HEK293 (cell line): ENCODE measurements around the gene APLF.

ENCODE experiments used
- CTCF ChIA-PET: fragments of 350-600 bp; formaldehyde crosslinking; extraction: SDS; loops from one replicate; lab custom pipeline; 2021; ENCODE audit warnings: antibody characterized with exemption; lab: Yijun Ruan, JAX
- POLR2A ChIA-PET: fragments of 300-600 bp; formaldehyde crosslinking; extraction: SDS; loops from one replicate; lab custom pipeline; 2020; ENCODE audit warnings: antibody characterized with exemption, inconsistent platforms; lab: Yijun Ruan, JAX
- H3K27ac ChIP-seq: fragments of 200-500 bp; sonication (Bioruptor generic); 2 replicates; pipeline ENCODE4 v1.5.1; 2014; ENCODE audit warnings: low read depth, low read length, control low read depth, inconsistent platforms; ENCODE audit errors: extremely low read depth
- H3K36me3 ChIP-seq, 2 experiments: fragments of 200-500 bp in 1 of 2; sonication (Bioruptor generic) in 1 of 2; 1 replicate in 1 of 2; 2 replicates in 1 of 2; pipeline ENCODE4 v1.5.1; 2014 to 2017; ENCODE audit warnings: inconsistent platforms in 2 of 2, low read length in 2 of 2; ENCODE audit not compliant: control insufficient read depth in 2 of 2, insufficient read depth in 1 of 2
- H3K4me1 ChIP-seq: fragments of 200-500 bp; sonication (Bioruptor generic); 2 replicates; pipeline ENCODE4 v1.5.1; 2014; ENCODE audit warnings: mild to moderate bottlenecking, low read length, inconsistent platforms; ENCODE audit not compliant: control insufficient read depth, insufficient read depth
- H3K4me3 ChIP-seq: 2 replicates; pipeline ENCODE4 v1.5.1; 2011; ENCODE audit warnings: low read depth, mild to moderate bottlenecking, control low read depth, low read length, moderate library complexity
- H3K9me3 ChIP-seq: fragments of 200-500 bp; sonication (Bioruptor generic); 2 replicates; pipeline ENCODE4 v1.5.1; 2014; ENCODE audit warnings: low read depth, low read length, inconsistent platforms; ENCODE audit not compliant: control insufficient read depth, insufficient read depth
- MEIS1 ChIP-seq: sonication (generic); formaldehyde crosslinking; IDR thresholded peaks from 2 replicates; pipeline ENCODE4 v1.8.1; 2022; ENCODE audit warnings: missing genetic modification reagents, mild to moderate bottlenecking, borderline replicate concordance
- PRDM10 ChIP-seq: fragments of 450-650 bp; formaldehyde crosslinking; IDR thresholded peaks from 2 replicates; pipeline ENCODE4 v1.5.1; 2016; ENCODE audit warnings: missing biosample characterization, missing genetic modification characterization
- ZBTB10 ChIP-seq: fragments of 450-650 bp; formaldehyde crosslinking; IDR thresholded peaks from 2 replicates; pipeline ENCODE4 v1.5.1; 2016; ENCODE audit warnings: missing biosample characterization, missing genetic modification characterization
- ZBTB8A ChIP-seq: fragments of 450-650 bp; formaldehyde crosslinking; IDR thresholded peaks from 2 replicates; pipeline ENCODE4 v1.5.1; 2016; ENCODE audit warnings: missing biosample characterization, missing genetic modification characterization
- ZFP69B ChIP-seq: fragments of 450-650 bp; formaldehyde crosslinking; IDR thresholded peaks from 2 replicates; pipeline ENCODE4 v1.5.1; 2016; ENCODE audit warnings: missing biosample characterization, missing genetic modification characterization
- ZNF133 ChIP-seq: fragments of 450-650 bp; formaldehyde crosslinking; IDR thresholded peaks from 2 replicates; pipeline ENCODE4 v1.5.1; 2016; ENCODE audit warnings: missing biosample characterization, missing genetic modification characterization
- ZNF146 ChIP-seq: fragments of 450-650 bp; formaldehyde crosslinking; IDR thresholded peaks from 2 replicates; pipeline ENCODE4 v1.5.1; 2016; ENCODE audit warnings: missing biosample characterization, missing genetic modification characterization
- ZNF214 ChIP-seq: fragments of 450-650 bp; formaldehyde crosslinking; IDR thresholded peaks from 2 replicates; pipeline ENCODE4 v1.5.1; 2017; ENCODE audit warnings: missing biosample characterization, mild to moderate bottlenecking, missing genetic modification characterization, borderline replicate concordance
- ZNF274 ChIP-seq, 2 experiments: fragments of 200-500 bp in 1 of 2; fragments of 450-650 bp in 1 of 2; sonication (Bioruptor generic) in 1 of 2; formaldehyde crosslinking in 1 of 2; IDR thresholded peaks; 2 replicates each; pipeline versions ENCODE4 v1.5.1 to v1.6.1; 2014 to 2016; ENCODE audit warnings: borderline replicate concordance in 1 of 2, inconsistent platforms in 1 of 2, low read length in 1 of 2, missing biosample characterization in 1 of 2, missing genetic modification characterization in 1 of 2
- ZNF324 ChIP-seq: fragments of 450-650 bp; formaldehyde crosslinking; IDR thresholded peaks from 2 replicates; pipeline ENCODE4 v1.5.1; 2016; ENCODE audit warnings: missing biosample characterization, missing genetic modification characterization
- ZNF623 ChIP-seq: fragments of 450-650 bp; formaldehyde crosslinking; IDR thresholded peaks from 2 replicates; pipeline ENCODE4 v1.5.1; 2016; ENCODE audit warnings: missing biosample characterization, missing genetic modification characterization
- ZNF677 ChIP-seq: fragments of 450-650 bp; IDR thresholded peaks from 2 replicates; pipeline ENCODE4 v1.5.0; 2018; ENCODE audit warnings: missing biosample characterization, mild to moderate bottlenecking, missing genetic modification characterization, moderate library complexity
- ZNF785 ChIP-seq: fragments of 450-650 bp; formaldehyde crosslinking; IDR thresholded peaks from 2 replicates; pipeline ENCODE4 v1.5.1; 2016; ENCODE audit warnings: missing biosample characterization, missing genetic modification characterization
- ZNF792 ChIP-seq: fragments of 450-650 bp; formaldehyde crosslinking; IDR thresholded peaks from 2 replicates; pipeline ENCODE4 v1.5.1; 2016; ENCODE audit warnings: missing biosample characterization, missing genetic modification characterization

APLF gene

GRCh38 chr2:68512966-68513365, 45.6 kb downstream of the APLF start:
- Histone ChIP-seq H3K4me3 (no peak overlapping the region), H3K9me3 (no peaks in the 10 kb centered on the region)
- TF ChIP-seq ZNF623 (tag by site-specific recombination) (no peak), ZNF274 (IDR thresholded peaks at IDR 0.05; ENCODE audit: low read length) (no peak), ZNF274 (tag by site-specific recombination; IDR thresholded peaks at IDR 0.05; ENCODE audit: borderline replicate concordance) (no peak), MEIS1 (CRISPR knock-in tag) (no peak), ZNF792 (tag by site-specific recombination) (no peak), ZNF133 (no peak), ZNF214 (tag by site-specific recombination) (no peak), ZNF146 (tag by site-specific recombination) (no peak), ZFP69B (tag by site-specific recombination) (no peak), ZBTB8A (tag by site-specific recombination) (no peak), ZNF677 (tag by site-specific recombination) (no peak), ZNF785 (tag by site-specific recombination) (no peak)
- TF ChIP-seq, all 188 proteins: peak for 0
- H3K36me3 ChIP-seq: no peaks in the 10 kb centered on the region
- ChIA-PET POLR2A (no interaction called here), CTCF (interaction anchor here (0.7 to 1.4 kb wide), 2 partner anchors 50 to 83 kb away, joined by 3 to 5 read pairs; no protein-coding TSS in a partner anchor)
- H3K27ac ChIP-seq: no peak overlapping the region
- no peaks in the 10 kb centered on the region for H3K4me1 ChIP-seq

- Histone ChIP-seq H3K36me3 (no peaks in the 10 kb centered on the region), H3K4me1 (no peaks in the 10 kb centered on the region), H3K9me3 (no peaks in the 10 kb centered on the region), H3K4me3 (no peak overlapping the region), H3K27ac (no peak overlapping the region)
- ChIA-PET POLR2A (no interaction called here), CTCF (no interaction called here)
- no peak for TF ChIP-seq ZBTB10 (tag by site-specific recombination)
- no peak for TF ChIP-seq ZNF792 (tag by site-specific recombination)
- no peak for TF ChIP-seq PRDM10 (tag by site-specific recombination)
- no peak for TF ChIP-seq ZNF324
Observed at GRCh38 chr2:68514316-68514929, 47.0 kb downstream of the APLF start.
